ENCODE results near the gene TRRAP.

The TRRAP gene

DNA sequence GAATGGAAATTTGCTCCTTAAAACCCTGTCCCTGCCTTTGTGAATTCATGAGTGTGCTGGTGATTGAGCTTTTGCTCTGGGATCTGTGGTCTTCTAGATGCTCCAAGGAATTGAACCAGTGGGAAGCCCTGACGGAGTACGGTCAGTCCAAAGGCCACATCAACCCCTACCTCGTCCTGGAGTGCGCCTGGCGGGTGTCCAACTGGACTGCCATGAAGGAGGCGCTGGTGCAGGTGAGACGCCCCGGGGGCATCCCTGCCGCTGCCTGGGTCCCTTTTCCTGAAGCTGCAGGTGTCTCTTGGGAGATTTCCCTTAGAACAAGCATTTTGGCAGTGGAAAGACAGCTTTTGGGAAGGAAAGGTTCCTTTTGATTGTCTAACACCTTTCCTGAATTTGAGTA, 100.3 kb downstream of the TRRAP start:
- TF ChIP-seq, protein P1, sequence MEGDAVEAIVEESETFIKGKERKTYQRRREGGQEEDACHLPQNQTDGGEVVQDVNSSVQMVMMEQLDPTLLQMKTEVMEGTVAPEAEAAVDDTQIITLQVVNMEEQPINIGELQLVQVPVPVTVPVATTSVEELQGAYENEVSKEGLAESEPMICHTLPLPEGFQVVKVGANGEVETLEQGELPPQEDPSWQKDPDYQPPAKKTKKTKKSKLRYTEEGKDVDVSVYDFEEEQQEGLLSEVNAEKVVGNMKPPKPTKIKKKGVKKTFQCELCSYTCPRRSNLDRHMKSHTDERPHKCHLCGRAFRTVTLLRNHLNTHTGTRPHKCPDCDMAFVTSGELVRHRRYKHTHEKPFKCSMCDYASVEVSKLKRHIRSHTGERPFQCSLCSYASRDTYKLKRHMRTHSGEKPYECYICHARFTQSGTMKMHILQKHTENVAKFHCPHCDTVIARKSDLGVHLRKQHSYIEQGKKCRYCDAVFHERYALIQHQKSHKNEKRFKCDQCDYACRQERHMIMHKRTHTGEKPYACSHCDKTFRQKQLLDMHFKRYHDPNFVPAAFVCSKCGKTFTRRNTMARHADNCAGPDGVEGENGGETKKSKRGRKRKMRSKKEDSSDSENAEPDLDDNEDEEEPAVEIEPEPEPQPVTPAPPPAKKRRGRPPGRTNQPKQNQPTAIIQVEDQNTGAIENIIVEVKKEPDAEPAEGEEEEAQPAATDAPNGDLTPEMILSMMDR (conservative IDR thresholded peaks at IDR 0.05; ENCODE audit: low read depth, low read length): no peak
- H3K4me3 ChIP-seq (ENCODE audit: low read depth, low read length): no peak overlapping the region
- DNase-seq (ENCODE audit: low read depth): no peak

DNA sequence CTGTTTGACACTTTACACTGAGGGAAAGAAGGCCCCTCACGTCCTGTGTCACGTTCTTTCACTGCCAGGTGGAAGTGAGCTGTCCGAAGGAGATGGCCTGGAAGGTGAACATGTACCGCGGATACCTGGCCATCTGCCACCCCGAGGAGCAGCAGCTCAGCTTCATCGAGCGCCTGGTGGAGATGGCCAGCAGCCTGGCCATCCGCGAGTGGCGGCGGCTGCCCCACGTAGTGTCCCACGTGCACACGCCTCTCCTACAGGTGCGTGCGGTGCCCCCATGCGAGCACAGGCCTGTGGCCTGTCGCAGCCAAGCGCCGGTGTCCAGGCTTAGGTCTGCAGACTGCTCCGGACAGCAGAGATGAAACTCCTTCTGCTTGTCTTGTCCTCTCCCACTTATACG, 103.4 kb downstream of the TRRAP start:
- TF ChIP-seq, protein P1 (conservative IDR thresholded peaks at IDR 0.05; ENCODE audit: low read depth, low read length): no peak
- no peak for DNase-seq (ENCODE audit: low read depth)
- no peak overlapping the region for H3K4me3 ChIP-seq (ENCODE audit: low read depth, low read length)

DNA sequence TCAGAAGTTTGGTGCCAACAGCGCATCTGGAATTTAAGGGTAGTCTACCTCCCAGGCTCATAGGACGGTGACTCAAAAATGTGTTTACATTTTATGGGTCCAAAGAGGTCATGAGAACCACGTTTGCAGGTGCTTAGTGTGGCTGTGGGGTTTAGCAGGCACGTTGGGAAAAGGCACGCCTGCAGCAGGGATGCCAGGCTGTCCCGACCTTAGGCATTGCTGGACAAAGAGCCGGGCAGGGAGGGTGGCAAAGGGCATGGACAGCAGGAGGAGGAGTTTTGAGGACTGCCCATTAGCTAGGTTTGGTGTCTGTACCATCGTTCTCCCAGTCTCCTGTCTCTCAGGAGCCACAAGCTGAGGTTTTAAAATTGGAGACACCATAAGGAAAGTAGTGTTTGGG, 104.4 kb downstream of the TRRAP start:
- DNase-seq (ENCODE audit: low read depth): no peak
- no peak overlapping the region for H3K4me3 ChIP-seq (ENCODE audit: low read depth, low read length)
- TF ChIP-seq, protein P1 (conservative IDR thresholded peaks at IDR 0.05; ENCODE audit: low read depth, low read length): no peak

- H3K4me3 ChIP-seq (ENCODE audit: low read depth, low read length): no peak overlapping the region
- DNase-seq (ENCODE audit: low read depth): no peak
- TF ChIP-seq, protein P1 (conservative IDR thresholded peaks at IDR 0.05; ENCODE audit: low read depth, low read length): no peak
These were observed 105.8 kb downstream of the TRRAP start for GRCh38 chr7:98984126-98984525.

DNA sequence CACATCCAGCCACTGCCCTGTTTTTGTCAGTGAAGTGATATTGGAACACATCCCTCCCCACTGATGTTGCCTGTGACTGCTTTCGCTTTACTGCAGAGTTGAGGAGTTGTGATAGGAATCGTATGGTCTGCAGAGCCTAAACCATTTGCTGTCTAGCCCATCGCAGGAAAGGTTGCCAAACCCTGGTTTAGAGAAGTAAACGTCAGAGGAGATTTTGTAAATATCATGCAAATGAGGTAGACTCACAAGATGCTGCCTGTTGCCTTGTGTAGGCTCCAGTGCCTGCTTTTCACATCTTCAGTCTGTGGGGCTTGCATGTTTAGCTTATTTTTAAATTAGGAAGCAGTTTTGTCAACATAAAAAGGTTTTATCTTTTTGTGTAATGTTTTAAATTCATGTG, 107.1 kb downstream of the TRRAP start:
- no peak for DNase-seq (ENCODE audit: low read depth)
- TF ChIP-seq, protein P1 (conservative IDR thresholded peaks at IDR 0.05; ENCODE audit: low read depth, low read length): no peak

DNA sequence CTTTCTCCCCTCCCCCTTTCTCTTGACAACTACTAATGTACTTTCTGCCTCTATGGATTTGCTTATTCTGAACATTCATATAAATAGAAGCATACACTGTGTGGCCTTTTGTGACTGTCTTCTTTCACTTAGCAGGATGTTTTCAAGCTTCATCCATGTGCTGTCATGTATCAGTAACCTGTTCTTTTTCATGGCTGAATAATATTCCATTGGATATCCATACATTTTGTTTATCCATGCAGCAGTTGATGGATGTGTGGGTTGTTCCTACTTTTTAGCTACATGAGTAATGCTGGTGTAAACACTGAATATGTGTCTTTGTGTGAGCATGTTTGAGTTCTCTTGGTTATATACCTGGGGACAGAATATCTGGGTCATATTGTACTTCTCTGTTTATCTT, 107.6 kb downstream of the TRRAP start:
- TF ChIP-seq, protein P1 (conservative IDR thresholded peaks at IDR 0.05; ENCODE audit: low read depth, low read length): no peak
- no peak overlapping the region for H3K4me3 ChIP-seq (ENCODE audit: low read depth, low read length)
- DNase-seq (ENCODE audit: low read depth): no peak

More for the DNA sequence above, 107.1 kb downstream of the TRRAP start:
- H3K4me3 ChIP-seq (ENCODE audit: low read depth, low read length): no peak overlapping the region

DNA sequence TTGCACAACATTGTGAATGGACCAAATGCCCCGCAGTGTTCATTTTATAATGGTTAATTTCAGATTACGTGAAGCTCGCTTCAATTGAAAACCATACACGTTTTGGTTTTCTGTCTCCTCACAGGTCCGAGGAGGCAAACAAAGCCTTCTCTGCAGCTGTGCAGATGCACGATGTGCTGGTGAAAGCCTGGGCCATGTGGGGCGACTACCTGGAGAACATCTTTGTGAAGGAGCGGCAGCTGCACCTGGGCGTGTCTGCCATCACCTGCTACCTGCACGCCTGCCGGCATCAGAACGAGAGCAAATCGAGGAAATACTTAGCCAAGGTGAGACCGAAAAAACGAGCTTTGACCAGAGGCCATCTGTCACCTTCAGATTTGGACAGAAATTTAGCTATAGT, 110.3 kb downstream of the TRRAP start:
- no peak overlapping the region for H3K4me3 ChIP-seq (ENCODE audit: low read depth, low read length)
- no peak for DNase-seq (ENCODE audit: low read depth)
- TF ChIP-seq, protein P1 (conservative IDR thresholded peaks at IDR 0.05; ENCODE audit: low read depth, low read length): no peak

Data from choroid plexus epithelial cell (primary cell).